Gastroesophageal sphincter (tissue), 3 donors: ENCODE data around the gene THTPA.

Source experiments
- CTCF ChIP-seq, 4 experiments: fragments of 200-600 bp in 2 of 4; fragments of 450-650 bp in 2 of 4; sonication (generic) in 1 of 4; IDR thresholded peaks; one replicate each; pipeline ENCODE4 v1.5.1; 2017 to 2019; ENCODE audit warnings: antibody characterized with exemption in 4 of 4, mild to moderate bottlenecking in 2 of 4, moderate library complexity in 2 of 4
- POLR2A ChIP-seq, 2 donors: fragments of 450-650 bp; IDR thresholded peaks; one replicate each; pipeline ENCODE4 v1.6.1; 2017; ENCODE audit warnings: antibody characterized with exemption in 2 of 2, mild to moderate bottlenecking in 2 of 2, moderate library complexity in 1 of 2

DNA sequence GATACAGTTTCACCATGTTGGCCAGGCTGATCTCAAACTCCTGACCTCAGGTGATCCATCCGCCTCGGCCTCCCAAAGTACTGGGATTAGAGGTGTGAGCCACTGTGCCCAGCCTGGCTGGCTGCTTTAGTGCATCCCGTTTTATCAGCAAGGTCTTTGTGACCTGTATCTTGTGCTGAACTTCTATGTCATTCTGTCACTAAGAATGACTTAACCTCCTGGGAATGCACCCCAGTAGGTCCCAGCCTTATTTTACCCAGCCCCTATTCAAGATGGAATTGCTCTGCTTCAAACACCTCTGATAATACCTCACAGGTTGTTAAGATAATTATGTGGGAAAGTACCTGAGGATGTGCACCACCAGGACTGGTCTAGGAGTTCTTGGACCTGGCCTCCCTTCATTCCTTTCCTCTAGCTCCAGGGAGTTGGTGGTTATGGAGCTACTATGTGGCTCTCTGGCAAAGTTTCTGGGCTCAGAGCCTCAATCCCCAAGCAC is 48.7 kb downstream of the THTPA start:
- TF ChIP-seq CTCF (IDR thresholded peaks at IDR 0.05) (no peak), POLR2A (IDR thresholded peaks at IDR 0.05) (no peak)
